ENCODE data around the gene GPATCH4. TPM values are rescaled to one million over a fixed set of nuclear protein-coding genes. Genes with fewer than 3 reads are reported as not detected.
"Not testable (repeated sequence)": the region's sequence is repeated elsewhere in the genome, so short reads cannot be mapped to it uniquely, and the experiment has no call there.

Gene GPATCH4
- total and polyA plus RNA-seq, 2 donors (not counting 1 experiment from before 2014, with no cell fraction given), result 11.3 to 38.3 TPM

DNA sequence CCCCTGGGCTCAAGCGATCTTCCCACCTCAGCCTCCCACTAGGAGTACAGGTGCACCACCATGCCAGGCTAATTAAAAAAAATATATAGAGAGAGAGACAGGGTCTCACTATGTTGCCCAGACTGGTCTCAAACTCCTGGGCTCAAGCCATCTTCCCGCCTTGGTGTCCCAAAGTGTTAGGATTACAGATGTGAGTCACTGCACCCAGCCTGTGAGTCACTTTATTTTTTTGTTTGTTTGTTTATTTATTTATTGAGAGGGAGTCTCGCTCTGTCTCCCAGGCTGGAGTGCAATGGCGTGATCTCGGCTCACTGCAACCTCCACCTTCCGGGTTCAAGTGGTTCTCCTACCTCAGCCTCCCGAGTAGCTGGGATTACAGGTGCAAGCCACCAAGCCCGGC lies 13.4 kb downstream of the GPATCH4 start:
- H3K9me3 ChIP-seq (ENCODE audit: control extremely low read depth in 1 of 3, control insufficient read depth in 2 of 3, insufficient read depth in 1 of 3, low read length in 2 of 3); H3K4me3 Mint-ChIP-seq; ATAC-seq (ENCODE audit: low read depth); DNase-seq; H3K27ac Mint-ChIP-seq; H3K27me3 Mint-ChIP-seq; H3K9me3 Mint-ChIP-seq (ENCODE audit: insufficient read depth); POLR2A ChIA-PET; H3K4me2 ChIP-seq (replicated peaks; ENCODE audit: low read depth, low read length, poor library complexity, severe bottlenecking); H3K27ac ChIP-seq (ENCODE audit: low read length in 2 of 2); H3K27me3 ChIP-seq (replicated peaks in 1 of 4; ENCODE audit: control extremely low read depth in 1 of 4, control insufficient read depth in 3 of 4, insufficient read depth in 4 of 4, low read length in 3 of 4); H2AFZ ChIP-seq (ENCODE audit: insufficient read depth, low read depth, low read length, poor library complexity, severe bottlenecking); H3K9ac ChIP-seq (ENCODE audit: low read length); H4K20me1 ChIP-seq (ENCODE audit: control insufficient read depth, insufficient read depth, low read length, poor library complexity, severe bottlenecking); H3K4me3 ChIP-seq (ENCODE audit: control extremely low read depth in 1 of 5, extremely low read depth in 1 of 5, insufficient read depth in 1 of 5, low read depth in 2 of 5, low read length in 4 of 5); intact Hi-C loops (cut with micrococcal nuclease): not testable (repeated sequence)
- Histone ChIP-seq H3K79me2 (ENCODE audit: control insufficient read depth, insufficient read depth, low read length) (peaks cover 39% of the 10 kb centered on the region), H3K4me1 (ENCODE audit: control insufficient read depth in 2 of 2, insufficient read depth in 2 of 2, low read length in 2 of 2) (peaks cover 31 to 37% of the 10 kb centered on the region in 2 donors), H3K36me3 (replicated peaks in 1 of 2; ENCODE audit: control extremely low read depth in 1 of 2, control insufficient read depth in 1 of 2, extremely low read depth in 1 of 2, insufficient read depth in 2 of 2, low read length in 1 of 2) (peaks cover 0 to 11% of the 10 kb centered on the region in 2 experiments)
- CTCF ChIA-PET, result interaction anchor here (1.4 to 2.6 kb wide), 3 partner anchors 17 to 107 kb away, joined by 4 to 20 read pairs (median 6); no protein-coding TSS in a partner anchor
- peaks cover 36% of the 10 kb centered on the region for H3K4me1 Mint-ChIP-seq
- WGBS (ENCODE audit: insufficient coverage), result 91% methylated on average over 7 of the region's 8 CpGs

DNA sequence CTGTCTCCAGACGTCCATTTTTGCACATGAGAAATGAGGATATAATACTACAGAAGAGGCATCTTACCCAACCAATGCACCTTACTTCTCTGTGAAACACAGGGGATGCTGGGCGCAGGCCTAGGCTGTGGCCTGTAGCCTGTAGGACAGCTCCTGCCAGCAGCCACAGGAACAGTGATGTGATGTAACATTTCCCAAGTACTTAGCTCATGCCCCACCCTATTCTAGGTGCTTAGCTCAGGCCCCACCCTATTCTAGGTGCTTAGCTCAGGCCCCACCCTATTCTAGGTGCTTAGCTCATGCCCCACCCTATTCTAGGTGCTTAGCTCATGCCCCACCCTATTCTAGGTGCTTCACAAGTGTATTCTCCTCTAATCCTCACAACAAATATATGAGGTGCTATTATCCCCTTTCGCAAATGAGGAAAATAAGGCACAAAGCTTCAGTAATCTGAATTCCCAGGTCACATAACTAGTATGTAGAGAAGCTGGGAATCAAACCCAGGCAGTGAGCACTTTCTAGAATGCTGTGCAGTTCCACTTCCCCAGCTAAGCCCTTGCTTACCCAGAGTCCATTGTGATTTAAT lies 14.3 kb downstream of the GPATCH4 start:
- intact Hi-C loops (cut with micrococcal nuclease), result no loop called here
- no peak for ATAC-seq (ENCODE audit: low read depth)
- H3K27ac Mint-ChIP-seq, result no peak overlapping the region

More for the DNA sequence above, 14.3 kb downstream of the GPATCH4 start:
- ChIA-PET CTCF (interaction anchor here (0.8 to 2.6 kb wide), 6 partner anchors 13 to 106 kb away, joined by 3 to 20 read pairs (median 6); no protein-coding TSS in a partner anchor), POLR2A (no interaction called here)
- H3K27me3 ChIP-seq (replicated peaks in 1 of 4; ENCODE audit: control extremely low read depth in 1 of 4, control insufficient read depth in 3 of 4, insufficient read depth in 4 of 4, low read length in 3 of 4), result no peaks in the 10 kb centered on the region
- peaks cover 44% of the 10 kb centered on the region for H3K79me2 ChIP-seq (ENCODE audit: control insufficient read depth, insufficient read depth, low read length)
- H3K36me3 ChIP-seq (replicated peaks in 1 of 2; ENCODE audit: control extremely low read depth in 1 of 2, control insufficient read depth in 1 of 2, extremely low read depth in 1 of 2, insufficient read depth in 2 of 2, low read length in 1 of 2), result peaks cover 0 to 11% of the 10 kb centered on the region in 2 experiments
- H3K9me3 ChIP-seq (ENCODE audit: control extremely low read depth in 1 of 3, control insufficient read depth in 2 of 3, insufficient read depth in 1 of 3, low read length in 2 of 3), result no peaks in the 10 kb centered on the region
- no peak overlapping the region for H3K4me2 ChIP-seq (replicated peaks; ENCODE audit: low read depth, low read length, poor library complexity, severe bottlenecking)
- H3K4me3 ChIP-seq (ENCODE audit: control extremely low read depth in 1 of 5, extremely low read depth in 1 of 5, insufficient read depth in 1 of 5, low read depth in 2 of 5, low read length in 4 of 5), result no peak overlapping the region
- no peak overlapping the region for H2AFZ ChIP-seq (ENCODE audit: insufficient read depth, low read depth, low read length, poor library complexity, severe bottlenecking)
- no peak for DNase-seq
- Mint-ChIP-seq H3K27me3 (no peaks in the 10 kb centered on the region), H3K4me3 (no peak overlapping the region), H3K9me3 (ENCODE audit: insufficient read depth) (no peaks in the 10 kb centered on the region), H3K4me1 (peaks cover 37% of the 10 kb centered on the region)
- peaks cover 30 to 37% of the 10 kb centered on the region in 2 donors for H3K4me1 ChIP-seq (ENCODE audit: control insufficient read depth in 2 of 2, insufficient read depth in 2 of 2, low read length in 2 of 2)
- H4K20me1 ChIP-seq (ENCODE audit: control insufficient read depth, insufficient read depth, low read length, poor library complexity, severe bottlenecking), result no peaks in the 10 kb centered on the region
- WGBS (ENCODE audit: insufficient coverage), result 100% methylated on average over 1 of the region's 3 CpGs
- no peak overlapping the region for H3K9ac ChIP-seq (ENCODE audit: low read length)
- no peak overlapping the region for H3K27ac ChIP-seq (ENCODE audit: low read length in 2 of 2)
- no peak for TF ChIP-seq EZH2 (IDR thresholded peaks at IDR 0.05; ENCODE audit: borderline replicate concordance, insufficient read depth, low read depth, low read length, poor library complexity, severe bottlenecking)
- TF ChIP-seq, protein P1, sequence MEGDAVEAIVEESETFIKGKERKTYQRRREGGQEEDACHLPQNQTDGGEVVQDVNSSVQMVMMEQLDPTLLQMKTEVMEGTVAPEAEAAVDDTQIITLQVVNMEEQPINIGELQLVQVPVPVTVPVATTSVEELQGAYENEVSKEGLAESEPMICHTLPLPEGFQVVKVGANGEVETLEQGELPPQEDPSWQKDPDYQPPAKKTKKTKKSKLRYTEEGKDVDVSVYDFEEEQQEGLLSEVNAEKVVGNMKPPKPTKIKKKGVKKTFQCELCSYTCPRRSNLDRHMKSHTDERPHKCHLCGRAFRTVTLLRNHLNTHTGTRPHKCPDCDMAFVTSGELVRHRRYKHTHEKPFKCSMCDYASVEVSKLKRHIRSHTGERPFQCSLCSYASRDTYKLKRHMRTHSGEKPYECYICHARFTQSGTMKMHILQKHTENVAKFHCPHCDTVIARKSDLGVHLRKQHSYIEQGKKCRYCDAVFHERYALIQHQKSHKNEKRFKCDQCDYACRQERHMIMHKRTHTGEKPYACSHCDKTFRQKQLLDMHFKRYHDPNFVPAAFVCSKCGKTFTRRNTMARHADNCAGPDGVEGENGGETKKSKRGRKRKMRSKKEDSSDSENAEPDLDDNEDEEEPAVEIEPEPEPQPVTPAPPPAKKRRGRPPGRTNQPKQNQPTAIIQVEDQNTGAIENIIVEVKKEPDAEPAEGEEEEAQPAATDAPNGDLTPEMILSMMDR (IDR thresholded peaks at IDR 0.05), result no peak
